ENCODE data around the gene GLRX5.

GLRX5 gene

DNA sequence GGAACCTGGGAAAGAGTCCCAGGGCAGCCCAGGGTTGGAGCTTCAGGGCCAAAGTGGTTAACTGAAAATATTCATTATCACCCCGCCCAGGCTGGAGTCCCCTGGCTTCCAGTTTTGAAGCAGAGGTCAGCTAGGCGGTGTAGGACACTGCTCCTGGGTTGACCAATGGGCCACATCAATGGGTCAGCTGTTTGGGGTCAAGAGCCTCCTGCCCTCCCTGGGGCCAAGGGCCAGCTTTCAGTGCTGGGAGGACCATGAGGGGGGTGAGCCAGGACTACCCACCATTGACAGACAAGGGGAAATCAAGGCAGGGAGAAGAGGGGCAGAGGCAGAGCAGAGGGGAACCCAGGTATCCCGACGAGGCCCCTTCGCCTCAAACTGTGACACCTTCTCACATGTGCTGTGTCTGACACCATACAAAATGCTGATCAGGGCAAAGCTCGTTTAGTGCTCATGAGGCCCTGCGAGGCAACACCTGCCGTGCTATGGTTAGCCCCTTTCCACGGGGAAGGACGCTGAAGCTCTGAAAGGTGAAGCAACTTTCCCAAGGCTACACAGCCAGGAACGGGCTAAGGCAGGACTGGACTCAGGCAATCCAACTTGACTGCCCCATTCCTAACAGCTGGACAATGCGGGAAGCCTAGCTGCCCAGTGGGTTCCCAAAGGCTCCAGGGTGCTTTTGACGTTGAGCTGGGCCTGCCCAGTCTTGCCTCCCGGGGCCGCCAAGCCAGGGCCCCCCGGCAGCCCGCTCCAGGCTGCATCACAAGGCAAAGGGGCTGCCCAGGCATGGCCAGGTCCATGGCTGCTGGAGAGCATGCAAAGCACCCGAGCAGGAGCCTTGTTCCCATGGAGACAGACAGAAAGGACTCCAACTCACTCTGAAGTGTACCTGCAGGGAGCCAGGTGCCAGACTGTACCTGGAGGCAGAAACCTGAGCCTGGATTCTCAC lies 20.4 kb upstream of the GLRX5 start:
- CTCF ChIA-PET, result interaction anchor here (0.6 to 9.4 kb wide), 9 partner anchors 9 to 480 kb away, joined by 3 to 62 read pairs (median 4); no protein-coding TSS in a partner anchor
- H3K4me3 ChIP-seq (ENCODE audit: low read depth, low read length), result peak overlapping the region; percentile 60; the same call in 1 of the 2 replicates
- no peak for DNase-seq (ENCODE audit: low read depth, low spot score)
- POLR2A ChIA-PET, result interaction anchor here (0.8 to 1.6 kb wide), 4 partner anchors 9 to 31 kb away, joined by 3 to 7 read pairs (median 5); no protein-coding TSS in a partner anchor
- TF ChIP-seq CTCF (IDR thresholded peaks at IDR 0.05; ENCODE audit: insufficient read depth, low read length, missing control alignments), result no peak

DNA sequence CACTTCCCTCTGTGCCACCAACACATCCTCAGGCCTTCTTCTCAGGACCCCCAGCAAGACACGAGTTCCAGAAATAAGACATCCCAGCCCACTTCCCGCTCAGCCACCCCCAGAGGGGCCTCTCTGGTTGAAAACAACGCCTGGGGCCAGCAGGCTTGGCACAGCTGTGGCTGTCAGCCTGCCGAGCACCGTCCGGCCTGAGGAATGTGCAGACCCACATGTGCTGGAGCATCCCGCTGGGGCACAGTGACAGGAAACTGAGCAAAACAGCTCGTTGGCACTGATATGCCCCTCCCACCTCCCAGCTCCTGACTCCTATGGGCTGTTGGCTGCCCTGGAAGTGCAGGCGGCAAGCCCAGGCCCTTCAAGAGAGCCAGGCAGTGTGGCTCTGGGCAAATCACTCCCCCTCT lies 19.8 kb upstream of the GLRX5 start:
- no peak for DNase-seq (ENCODE audit: low read depth, low spot score)
- H3K4me3 ChIP-seq (ENCODE audit: low read depth, low read length), result peak overlapping the region; percentile 60
- TF ChIP-seq CTCF (IDR thresholded peaks at IDR 0.05; ENCODE audit: insufficient read depth, low read length, missing control alignments), result no peak
- POLR2A ChIA-PET, result interaction anchor here (0.8 to 1.6 kb wide), 4 partner anchors 9 to 32 kb away, joined by 3 to 7 read pairs (median 5); no protein-coding TSS in a partner anchor
- CTCF ChIA-PET, result interaction anchor here (0.6 to 9.4 kb wide), 10 partner anchors 8 to 479 kb away, joined by 3 to 62 read pairs (median 4); no protein-coding TSS in a partner anchor

GRCh38 chr14:95515596-95516552 lies 19.0 kb upstream of the GLRX5 start:
- peak overlapping the region; percentile 60 for H3K4me3 ChIP-seq (ENCODE audit: low read depth, low read length)
- DNase-seq (ENCODE audit: low read depth, low spot score), result no peak
- POLR2A ChIA-PET, result interaction anchor here (0.8 to 1.6 kb wide), 4 partner anchors 8 to 74 kb away, joined by 4 to 7 read pairs (median 5); no protein-coding TSS in a partner anchor
- TF ChIP-seq CTCF (IDR thresholded peaks at IDR 0.05; ENCODE audit: insufficient read depth, low read length, missing control alignments), result peak; percentile 43
- CTCF ChIA-PET, result interaction anchor here (0.6 to 9.4 kb wide), 13 partner anchors 9 to 478 kb away, joined by 3 to 62 read pairs (median 4); no protein-coding TSS in a partner anchor

GRCh38 chr14:95516554-95517181 lies 18.2 kb upstream of the GLRX5 start, which contains the start of gene SYNE3:
Gene SYNE3 (minus strand): TSS chr14:95516650. CDS start chr14:95475821, 40,829 bp downstream.
- CTCF ChIA-PET, result interaction anchor here (0.8 to 9.4 kb wide), 9 partner anchors 10 to 75 kb away, joined by 3 to 62 read pairs (median 8); no protein-coding TSS in a partner anchor
- DNase-seq (ENCODE audit: low read depth, low spot score), result no peak
- POLR2A ChIA-PET, result interaction anchor here (0.8 to 1.0 kb wide), 2 partner anchors 9 to 74 kb away, joined by 3 to 4 read pairs; no protein-coding TSS in a partner anchor
- H3K4me3 ChIP-seq (ENCODE audit: low read depth, low read length), result peak within 1 kb of the TSS; percentile 60
- no peak for TF ChIP-seq CTCF (IDR thresholded peaks at IDR 0.05; ENCODE audit: insufficient read depth, low read length, missing control alignments)

GRCh38 chr14:95518045-95518751 lies 16.7 kb upstream of the GLRX5 start:
- ChIA-PET CTCF (interaction anchor here (0.6 to 9.4 kb wide), 10 partner anchors 9 to 91 kb away, joined by 3 to 62 read pairs (median 5); no protein-coding TSS in a partner anchor), POLR2A (no interaction called here)
- H3K4me3 ChIP-seq (ENCODE audit: low read depth, low read length), result no peak overlapping the region
- TF ChIP-seq CTCF (IDR thresholded peaks at IDR 0.05; ENCODE audit: insufficient read depth, low read length, missing control alignments), result no peak
- peak; percentile 51 for DNase-seq (ENCODE audit: low read depth, low spot score)

All from AG04449 (cell line).